ENCODE measurements around the gene ZNF638.

ZNF638 gene, protein sequence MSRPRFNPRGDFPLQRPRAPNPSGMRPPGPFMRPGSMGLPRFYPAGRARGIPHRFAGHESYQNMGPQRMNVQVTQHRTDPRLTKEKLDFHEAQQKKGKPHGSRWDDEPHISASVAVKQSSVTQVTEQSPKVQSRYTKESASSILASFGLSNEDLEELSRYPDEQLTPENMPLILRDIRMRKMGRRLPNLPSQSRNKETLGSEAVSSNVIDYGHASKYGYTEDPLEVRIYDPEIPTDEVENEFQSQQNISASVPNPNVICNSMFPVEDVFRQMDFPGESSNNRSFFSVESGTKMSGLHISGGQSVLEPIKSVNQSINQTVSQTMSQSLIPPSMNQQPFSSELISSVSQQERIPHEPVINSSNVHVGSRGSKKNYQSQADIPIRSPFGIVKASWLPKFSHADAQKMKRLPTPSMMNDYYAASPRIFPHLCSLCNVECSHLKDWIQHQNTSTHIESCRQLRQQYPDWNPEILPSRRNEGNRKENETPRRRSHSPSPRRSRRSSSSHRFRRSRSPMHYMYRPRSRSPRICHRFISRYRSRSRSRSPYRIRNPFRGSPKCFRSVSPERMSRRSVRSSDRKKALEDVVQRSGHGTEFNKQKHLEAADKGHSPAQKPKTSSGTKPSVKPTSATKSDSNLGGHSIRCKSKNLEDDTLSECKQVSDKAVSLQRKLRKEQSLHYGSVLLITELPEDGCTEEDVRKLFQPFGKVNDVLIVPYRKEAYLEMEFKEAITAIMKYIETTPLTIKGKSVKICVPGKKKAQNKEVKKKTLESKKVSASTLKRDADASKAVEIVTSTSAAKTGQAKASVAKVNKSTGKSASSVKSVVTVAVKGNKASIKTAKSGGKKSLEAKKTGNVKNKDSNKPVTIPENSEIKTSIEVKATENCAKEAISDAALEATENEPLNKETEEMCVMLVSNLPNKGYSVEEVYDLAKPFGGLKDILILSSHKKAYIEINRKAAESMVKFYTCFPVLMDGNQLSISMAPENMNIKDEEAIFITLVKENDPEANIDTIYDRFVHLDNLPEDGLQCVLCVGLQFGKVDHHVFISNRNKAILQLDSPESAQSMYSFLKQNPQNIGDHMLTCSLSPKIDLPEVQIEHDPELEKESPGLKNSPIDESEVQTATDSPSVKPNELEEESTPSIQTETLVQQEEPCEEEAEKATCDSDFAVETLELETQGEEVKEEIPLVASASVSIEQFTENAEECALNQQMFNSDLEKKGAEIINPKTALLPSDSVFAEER (N-terminal part only)

DNA sequence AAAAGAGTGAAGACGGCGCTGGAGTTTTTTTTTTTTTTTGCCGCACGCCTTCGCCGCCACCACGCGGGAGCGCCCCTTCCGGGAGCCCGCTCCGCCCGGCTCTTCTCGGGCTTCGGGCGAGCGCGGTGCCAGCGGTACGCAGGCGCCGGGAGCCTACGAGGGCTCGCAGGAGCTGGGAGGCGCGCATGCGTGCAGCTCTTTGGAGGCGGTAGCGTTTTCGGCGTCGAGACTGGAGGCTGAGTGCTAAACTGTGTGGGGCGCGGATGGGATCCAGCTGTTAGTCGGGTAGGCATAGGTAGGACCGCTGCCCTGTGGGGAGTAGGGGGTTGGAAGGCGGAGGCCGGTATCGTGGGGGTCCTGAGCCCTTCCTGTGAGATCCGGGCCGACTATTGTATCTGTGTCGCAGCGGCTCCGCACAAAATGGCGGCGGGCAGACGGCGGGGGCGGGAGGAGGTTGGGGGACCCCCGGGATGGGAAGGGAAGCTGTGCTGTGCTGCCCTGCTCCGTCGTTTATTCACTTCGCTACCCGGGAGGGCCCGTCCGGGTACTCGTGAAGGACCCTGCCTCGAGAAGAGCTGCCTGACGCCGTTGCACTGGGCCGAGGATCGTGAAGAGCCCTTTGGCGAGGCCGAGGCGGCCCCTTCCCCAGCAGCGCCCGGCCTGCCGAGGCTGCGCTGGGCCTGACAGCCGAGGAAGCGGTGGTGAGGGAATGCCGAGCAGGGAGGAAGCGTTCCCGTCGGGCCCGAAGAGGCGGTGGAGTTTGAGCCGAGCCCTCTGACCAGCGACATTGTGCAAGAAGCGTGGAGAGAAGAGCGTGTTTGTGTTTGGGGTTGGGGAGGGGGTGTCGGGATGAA is at the start of gene ZNF638:
Gene ZNF638, plus strand, starts transcription at position 202 of the 854 bp plus-strand sequence. CDS start 17,173 bp downstream, outside the sequence.
- DNase-seq (ENCODE audit: low read depth), result peak; percentile 94
- TF ChIP-seq, protein P1, sequence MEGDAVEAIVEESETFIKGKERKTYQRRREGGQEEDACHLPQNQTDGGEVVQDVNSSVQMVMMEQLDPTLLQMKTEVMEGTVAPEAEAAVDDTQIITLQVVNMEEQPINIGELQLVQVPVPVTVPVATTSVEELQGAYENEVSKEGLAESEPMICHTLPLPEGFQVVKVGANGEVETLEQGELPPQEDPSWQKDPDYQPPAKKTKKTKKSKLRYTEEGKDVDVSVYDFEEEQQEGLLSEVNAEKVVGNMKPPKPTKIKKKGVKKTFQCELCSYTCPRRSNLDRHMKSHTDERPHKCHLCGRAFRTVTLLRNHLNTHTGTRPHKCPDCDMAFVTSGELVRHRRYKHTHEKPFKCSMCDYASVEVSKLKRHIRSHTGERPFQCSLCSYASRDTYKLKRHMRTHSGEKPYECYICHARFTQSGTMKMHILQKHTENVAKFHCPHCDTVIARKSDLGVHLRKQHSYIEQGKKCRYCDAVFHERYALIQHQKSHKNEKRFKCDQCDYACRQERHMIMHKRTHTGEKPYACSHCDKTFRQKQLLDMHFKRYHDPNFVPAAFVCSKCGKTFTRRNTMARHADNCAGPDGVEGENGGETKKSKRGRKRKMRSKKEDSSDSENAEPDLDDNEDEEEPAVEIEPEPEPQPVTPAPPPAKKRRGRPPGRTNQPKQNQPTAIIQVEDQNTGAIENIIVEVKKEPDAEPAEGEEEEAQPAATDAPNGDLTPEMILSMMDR (IDR thresholded peaks at IDR 0.05; ENCODE audit: insufficient read depth, low read depth, low read length, missing control alignments), result peak; percentile 38
- peak within 1 kb of the TSS; percentile 90 for H3K4me3 ChIP-seq (ENCODE audit: low read length)

DNA sequence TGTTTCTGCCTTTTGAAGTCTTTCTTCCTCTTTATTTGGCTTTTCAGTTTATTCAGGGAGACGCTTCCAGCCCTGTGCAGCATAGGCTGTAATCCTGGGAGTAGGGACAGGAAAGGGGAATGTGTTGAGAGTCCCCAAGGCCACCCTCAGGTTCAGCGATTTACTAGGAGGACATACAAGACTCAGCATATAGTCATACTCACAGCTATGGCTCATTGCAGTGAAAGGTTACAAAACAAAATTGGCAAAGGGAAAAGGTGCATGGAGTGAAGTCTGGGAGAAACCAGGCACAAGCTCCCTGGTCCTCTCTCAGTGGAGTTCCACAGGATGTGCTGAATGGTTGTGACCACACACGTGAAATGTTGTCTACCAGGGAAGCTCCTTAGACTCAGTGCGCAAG is 49.6 kb upstream of the ZNF638 start:
- TF ChIP-seq, protein P1 (IDR thresholded peaks at IDR 0.05; ENCODE audit: insufficient read depth, low read depth, low read length, missing control alignments), result no peak
- peak; percentile 8 for DNase-seq (ENCODE audit: low read depth)

DNA sequence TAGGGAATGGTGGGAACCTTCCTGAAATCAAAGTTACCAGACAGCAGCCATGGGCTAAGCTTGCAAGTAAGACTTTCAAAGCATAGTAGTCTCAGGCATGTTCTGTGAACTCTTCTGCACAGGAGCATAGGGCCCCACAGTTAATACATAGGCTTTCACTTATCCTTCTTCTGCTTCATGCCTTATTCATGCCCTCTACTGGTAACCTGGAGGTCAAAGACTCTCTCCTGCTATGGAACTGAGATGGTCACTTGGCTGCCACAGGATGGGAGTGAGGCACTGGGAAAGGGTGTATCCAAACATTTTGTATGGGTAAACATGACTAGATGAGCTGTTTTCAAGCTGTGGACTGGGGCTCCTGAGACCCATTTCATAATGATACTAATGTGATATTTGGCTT is 49.1 kb upstream of the ZNF638 start:
- no peak overlapping the region for H3K4me3 ChIP-seq (ENCODE audit: low read length)

More for the DNA sequence above, 49.6 kb upstream of the ZNF638 start:
- H3K4me3 ChIP-seq (ENCODE audit: low read length), result no peak overlapping the region

DNA sequence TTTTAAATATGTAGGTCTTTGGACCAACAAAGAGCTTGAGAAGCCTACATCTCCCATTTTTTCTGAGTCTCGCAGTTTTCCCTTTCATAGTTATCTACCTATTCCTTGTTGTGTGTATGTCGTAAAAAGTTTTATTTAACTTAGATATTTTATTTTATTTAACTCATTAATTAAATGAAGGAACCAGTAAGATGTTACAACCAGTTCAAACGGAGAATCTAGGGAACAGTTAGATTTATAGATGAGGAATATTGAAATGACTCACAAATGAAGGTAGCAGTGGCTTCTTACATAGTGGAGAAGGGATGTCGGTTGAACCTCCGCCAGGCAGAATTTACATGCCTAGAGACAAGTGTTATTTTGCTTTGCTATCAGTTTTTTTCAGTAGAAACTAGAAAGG is 48.5 kb upstream of the ZNF638 start:
- H3K4me3 ChIP-seq (ENCODE audit: low read length), result no peak overlapping the region
- no peak for DNase-seq (ENCODE audit: low read depth)
- TF ChIP-seq, protein P1 (IDR thresholded peaks at IDR 0.05; ENCODE audit: insufficient read depth, low read depth, low read length, missing control alignments), result no peak

More for the DNA sequence above, 49.1 kb upstream of the ZNF638 start:
- TF ChIP-seq, protein P1 (IDR thresholded peaks at IDR 0.05; ENCODE audit: insufficient read depth, low read depth, low read length, missing control alignments), result peak; percentile 12
- peak; percentile 22 for DNase-seq (ENCODE audit: low read depth)

DNA sequence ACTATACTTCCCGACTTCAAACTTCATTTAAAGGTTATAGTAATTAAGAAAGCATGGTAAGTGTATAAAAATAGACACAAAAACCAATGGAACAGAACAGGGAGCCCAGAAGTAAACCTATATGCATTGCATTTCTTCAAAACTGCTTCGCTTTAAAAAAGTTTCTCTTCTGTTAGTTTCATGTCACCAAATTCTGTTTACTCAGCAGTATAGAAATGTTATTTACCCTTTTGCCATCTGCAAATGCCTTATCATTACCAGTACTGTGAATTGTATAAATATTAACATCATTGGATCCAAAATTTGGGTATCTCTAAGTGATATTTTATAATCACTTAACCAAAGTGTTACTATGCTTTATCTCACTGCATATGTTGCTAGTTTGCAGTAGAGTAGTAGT is 45.9 kb upstream of the ZNF638 start:
- TF ChIP-seq, protein P1 (IDR thresholded peaks at IDR 0.05; ENCODE audit: insufficient read depth, low read depth, low read length, missing control alignments), result no peak

DNA sequence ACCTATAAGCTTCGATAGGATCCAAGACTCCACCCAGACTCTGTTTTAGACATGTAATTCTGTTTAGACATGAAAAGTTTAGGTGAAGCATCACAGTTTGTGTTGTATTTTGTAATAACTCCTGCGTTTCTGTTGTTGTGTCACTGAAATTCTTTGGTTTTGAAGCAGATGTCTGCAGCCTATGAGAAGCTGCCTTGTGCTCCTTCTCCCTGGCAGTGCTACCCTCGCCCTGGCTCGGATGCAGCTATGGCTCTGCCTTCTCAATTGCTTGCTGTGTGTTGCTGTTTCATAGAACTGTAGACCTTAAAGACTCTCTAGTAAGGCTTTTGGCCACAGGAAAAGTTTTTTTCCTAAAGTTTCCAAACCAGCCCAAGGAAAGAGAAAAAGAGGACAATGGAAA is 40.2 kb upstream of the ZNF638 start:
- H3K4me3 ChIP-seq (ENCODE audit: low read length), result no peak overlapping the region
- TF ChIP-seq, protein P1 (IDR thresholded peaks at IDR 0.05; ENCODE audit: insufficient read depth, low read depth, low read length, missing control alignments), result no peak
- DNase-seq (ENCODE audit: low read depth), result no peak

More for the DNA sequence above, 45.9 kb upstream of the ZNF638 start:
- no peak overlapping the region for H3K4me3 ChIP-seq (ENCODE audit: low read length)
- no peak for DNase-seq (ENCODE audit: low read depth)
